MM.1S (cell line): ENCODE data around the gene LLGL1.

Experiments used
- EZH2phosphoT487 ChIP-seq: fragments of 300-600 bp; sonication (generic); IDR thresholded peaks from 2 replicates; pipeline ENCODE4 v1.6.1; 2018; ENCODE audit warnings: antibody characterized with exemption, low read length
- TF ChIP-seq, protein P1 (sequence below): fragments of 300-600 bp; sonication (generic); IDR thresholded peaks from 2 replicates; pipeline ENCODE4 v1.5.1; 2016; ENCODE audit warnings: antibody characterized with exemption, low read length, mixed read lengths

GRCh38 chr17:18281788-18282187, 56.4 kb downstream of the LLGL1 start:
- TF ChIP-seq EZH2phosphoT487: no peak
- TF ChIP-seq, protein P1, sequence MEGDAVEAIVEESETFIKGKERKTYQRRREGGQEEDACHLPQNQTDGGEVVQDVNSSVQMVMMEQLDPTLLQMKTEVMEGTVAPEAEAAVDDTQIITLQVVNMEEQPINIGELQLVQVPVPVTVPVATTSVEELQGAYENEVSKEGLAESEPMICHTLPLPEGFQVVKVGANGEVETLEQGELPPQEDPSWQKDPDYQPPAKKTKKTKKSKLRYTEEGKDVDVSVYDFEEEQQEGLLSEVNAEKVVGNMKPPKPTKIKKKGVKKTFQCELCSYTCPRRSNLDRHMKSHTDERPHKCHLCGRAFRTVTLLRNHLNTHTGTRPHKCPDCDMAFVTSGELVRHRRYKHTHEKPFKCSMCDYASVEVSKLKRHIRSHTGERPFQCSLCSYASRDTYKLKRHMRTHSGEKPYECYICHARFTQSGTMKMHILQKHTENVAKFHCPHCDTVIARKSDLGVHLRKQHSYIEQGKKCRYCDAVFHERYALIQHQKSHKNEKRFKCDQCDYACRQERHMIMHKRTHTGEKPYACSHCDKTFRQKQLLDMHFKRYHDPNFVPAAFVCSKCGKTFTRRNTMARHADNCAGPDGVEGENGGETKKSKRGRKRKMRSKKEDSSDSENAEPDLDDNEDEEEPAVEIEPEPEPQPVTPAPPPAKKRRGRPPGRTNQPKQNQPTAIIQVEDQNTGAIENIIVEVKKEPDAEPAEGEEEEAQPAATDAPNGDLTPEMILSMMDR: no peak
